Measurements from ENCODE around the gene NAP1L1. TPM values are rescaled to one million over a fixed set of nuclear protein-coding genes. Genes with fewer than 3 reads are reported as not detected.

NAP1L1 gene
- total RNA-seq, 2 experiments from 2014 or later: 348 to 904 TPM

DNA sequence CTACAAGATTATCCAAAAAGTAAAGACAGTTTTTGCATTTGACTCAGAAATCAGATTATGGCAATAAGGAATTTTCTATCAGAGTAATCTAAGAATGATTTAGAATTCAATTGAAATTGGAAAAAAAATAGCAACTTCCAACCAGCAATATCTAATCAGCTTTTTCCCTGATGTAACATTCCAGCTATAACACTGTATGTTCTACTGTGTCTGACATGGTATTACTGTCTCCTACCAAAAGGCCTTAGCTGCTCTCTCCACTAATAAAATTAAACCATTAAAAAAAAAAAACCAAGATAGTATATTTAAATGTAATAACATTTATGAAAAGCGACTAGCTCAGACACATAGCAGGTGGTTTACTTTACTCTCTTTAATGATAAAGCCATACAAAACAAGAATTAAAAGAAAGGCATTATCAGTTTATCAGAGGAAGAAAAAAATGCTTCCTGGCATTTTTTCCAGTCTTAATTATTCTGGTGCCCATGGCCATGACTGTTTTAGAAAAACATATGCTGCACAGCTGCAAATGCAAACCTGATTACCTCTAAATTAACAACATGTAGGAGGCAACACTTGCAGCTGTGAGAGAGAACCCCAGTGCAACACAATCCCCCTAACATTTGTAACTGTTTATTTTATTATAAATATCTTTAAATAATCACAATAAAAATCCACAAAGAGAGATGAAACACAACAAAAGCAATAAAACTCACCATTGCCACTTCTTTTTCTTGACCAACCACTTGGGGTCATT lies 81.7 kb downstream of the NAP1L1 start:
- Histone ChIP-seq H3K27ac (ENCODE audit: low read depth, low read length, poor library complexity, severe bottlenecking) (no peak overlapping the region), H3K4me1 (ENCODE audit: insufficient read depth, low read length, poor library complexity, severe bottlenecking) (no peaks in the 10 kb centered on the region), H4K20me1 (ENCODE audit: insufficient read depth, low read length) (no peaks in the 10 kb centered on the region), H3K36me3 (ENCODE audit: insufficient read depth, low read length) (no peaks in the 10 kb centered on the region), H3K4me2 (ENCODE audit: low read length) (no peak overlapping the region), H3K79me2 (ENCODE audit: insufficient read depth, low read depth, low read length) (no peaks in the 10 kb centered on the region), H3K4me3 (ENCODE audit: low read depth, low read length, poor library complexity, severe bottlenecking) (no peak overlapping the region), H3K9me3 (ENCODE audit: low read length) (no peaks in the 10 kb centered on the region), H2AFZ (ENCODE audit: low read length) (no peak overlapping the region), H3K9me2 (ENCODE audit: insufficient read depth, low read length) (no peaks in the 10 kb centered on the region)
- intact Hi-C loops (cut with micrococcal nuclease; ENCODE audit: unreplicated experiment): no loop called here
- POLR2A ChIA-PET: interaction anchor here (0.5 to 0.9 kb wide), 5 partner anchors 31 to 91 kb away, joined by 3 to 6 read pairs (median 3); no protein-coding TSS in a partner anchor
- TF ChIP-seq EZH2phosphoT487 (IDR thresholded peaks at IDR 0.05; ENCODE audit: borderline replicate concordance, low read depth, low read length): no peak
- TF ChIP-seq, protein P1, sequence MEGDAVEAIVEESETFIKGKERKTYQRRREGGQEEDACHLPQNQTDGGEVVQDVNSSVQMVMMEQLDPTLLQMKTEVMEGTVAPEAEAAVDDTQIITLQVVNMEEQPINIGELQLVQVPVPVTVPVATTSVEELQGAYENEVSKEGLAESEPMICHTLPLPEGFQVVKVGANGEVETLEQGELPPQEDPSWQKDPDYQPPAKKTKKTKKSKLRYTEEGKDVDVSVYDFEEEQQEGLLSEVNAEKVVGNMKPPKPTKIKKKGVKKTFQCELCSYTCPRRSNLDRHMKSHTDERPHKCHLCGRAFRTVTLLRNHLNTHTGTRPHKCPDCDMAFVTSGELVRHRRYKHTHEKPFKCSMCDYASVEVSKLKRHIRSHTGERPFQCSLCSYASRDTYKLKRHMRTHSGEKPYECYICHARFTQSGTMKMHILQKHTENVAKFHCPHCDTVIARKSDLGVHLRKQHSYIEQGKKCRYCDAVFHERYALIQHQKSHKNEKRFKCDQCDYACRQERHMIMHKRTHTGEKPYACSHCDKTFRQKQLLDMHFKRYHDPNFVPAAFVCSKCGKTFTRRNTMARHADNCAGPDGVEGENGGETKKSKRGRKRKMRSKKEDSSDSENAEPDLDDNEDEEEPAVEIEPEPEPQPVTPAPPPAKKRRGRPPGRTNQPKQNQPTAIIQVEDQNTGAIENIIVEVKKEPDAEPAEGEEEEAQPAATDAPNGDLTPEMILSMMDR (conservative IDR thresholded peaks at IDR 0.05; ENCODE audit: low read length): no peak
- no peak for DNase-seq (ENCODE audit: low spot score)
- no TSS peak for BruUV-seq (replicated peaks)
- CTCF ChIA-PET (ENCODE audit: unreplicated experiment): no interaction called here

- DNase-seq (ENCODE audit: low spot score): no peak
- TF ChIP-seq, protein P1 (conservative IDR thresholded peaks at IDR 0.05; ENCODE audit: low read length): no peak
- TF ChIP-seq EZH2phosphoT487 (IDR thresholded peaks at IDR 0.05; ENCODE audit: borderline replicate concordance, low read depth, low read length): no peak
- ChIA-PET CTCF (ENCODE audit: unreplicated experiment) (no interaction called here), POLR2A (no interaction called here)
- BruUV-seq (replicated peaks): no TSS peak
- no peak overlapping the region for H3K4me2 ChIP-seq (ENCODE audit: low read length)
- H3K4me1 ChIP-seq (ENCODE audit: insufficient read depth, low read length, poor library complexity, severe bottlenecking): no peaks in the 10 kb centered on the region
- H3K36me3 ChIP-seq (ENCODE audit: insufficient read depth, low read length): no peaks in the 10 kb centered on the region
- H2AFZ ChIP-seq (ENCODE audit: low read length): no peak overlapping the region
- H4K20me1 ChIP-seq (ENCODE audit: insufficient read depth, low read length): no peaks in the 10 kb centered on the region
- intact Hi-C loops (cut with micrococcal nuclease; ENCODE audit: unreplicated experiment): no loop called here
- H3K9me2 ChIP-seq (ENCODE audit: insufficient read depth, low read length): no peaks in the 10 kb centered on the region
- H3K4me3 ChIP-seq (ENCODE audit: low read depth, low read length, poor library complexity, severe bottlenecking): no peak overlapping the region
- H3K27ac ChIP-seq (ENCODE audit: low read depth, low read length, poor library complexity, severe bottlenecking): no peak overlapping the region
- no peaks in the 10 kb centered on the region for H3K79me2 ChIP-seq (ENCODE audit: insufficient read depth, low read depth, low read length)
- H3K9me3 ChIP-seq (ENCODE audit: low read length): no peaks in the 10 kb centered on the region
Measured at GRCh38 chr12:75998292-75999063, 86.0 kb downstream of the NAP1L1 start.

DNA sequence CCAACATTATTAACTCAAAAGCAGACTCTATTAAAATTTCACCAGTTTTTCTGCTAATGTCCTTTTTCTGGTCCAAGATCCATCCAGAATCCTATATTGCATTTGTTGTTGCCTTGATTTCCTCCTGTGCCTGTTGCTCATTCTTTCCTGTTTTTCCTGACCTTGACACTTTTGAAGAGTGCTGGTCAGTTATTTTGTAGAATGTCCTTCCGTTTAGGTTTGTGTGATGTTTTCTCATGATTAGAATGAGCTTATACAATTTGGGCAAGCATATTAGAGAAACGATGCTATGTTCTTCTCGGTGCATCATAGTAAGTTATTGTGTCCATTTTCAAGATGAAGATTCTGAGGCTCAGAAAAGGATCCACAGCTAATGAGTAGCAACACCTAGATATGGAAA lies 86.8 kb downstream of the NAP1L1 start:
- ChIA-PET CTCF (ENCODE audit: unreplicated experiment) (no interaction called here), POLR2A (no interaction called here)
- H3K4me1 ChIP-seq (ENCODE audit: insufficient read depth, low read length, poor library complexity, severe bottlenecking): no peaks in the 10 kb centered on the region
- no peak overlapping the region for H3K4me2 ChIP-seq (ENCODE audit: low read length)
- H4K20me1 ChIP-seq (ENCODE audit: insufficient read depth, low read length): no peaks in the 10 kb centered on the region
- no peaks in the 10 kb centered on the region for H3K79me2 ChIP-seq (ENCODE audit: insufficient read depth, low read depth, low read length)
- no peak for TF ChIP-seq EZH2phosphoT487 (IDR thresholded peaks at IDR 0.05; ENCODE audit: borderline replicate concordance, low read depth, low read length)
- TF ChIP-seq, protein P1 (conservative IDR thresholded peaks at IDR 0.05; ENCODE audit: low read length): no peak
- no peak for DNase-seq (ENCODE audit: low spot score)
- no peaks in the 10 kb centered on the region for H3K9me3 ChIP-seq (ENCODE audit: low read length)
- no peak overlapping the region for H3K27ac ChIP-seq (ENCODE audit: low read depth, low read length, poor library complexity, severe bottlenecking)
- no peaks in the 10 kb centered on the region for H3K9me2 ChIP-seq (ENCODE audit: insufficient read depth, low read length)
- H3K4me3 ChIP-seq (ENCODE audit: low read depth, low read length, poor library complexity, severe bottlenecking): no peak overlapping the region
- H3K36me3 ChIP-seq (ENCODE audit: insufficient read depth, low read length): no peaks in the 10 kb centered on the region
- BruUV-seq (replicated peaks): no TSS peak
- intact Hi-C loops (cut with micrococcal nuclease; ENCODE audit: unreplicated experiment): no loop called here
- no peak overlapping the region for H2AFZ ChIP-seq (ENCODE audit: low read length)

Data from OCI-LY7 (cell line).